HepG2 (cell line): ENCODE data around the gene AIF1.

ENCODE experiments used
- CHCHD3 ChIP-seq: sonication (generic); formaldehyde crosslinking; IDR thresholded peaks from 2 replicates; pipeline ENCODE4 v1.8.0; 2022; ENCODE audit warnings: mild to moderate bottlenecking, missing genetic modification reagents, moderate library complexity
- HCFC1 ChIP-seq: fragments of 150-350 bp; IDR thresholded peaks from 2 replicates; pipeline ENCODE4 v1.6.1; 2014; ENCODE audit warnings: low read depth, low read length
- KLF12 ChIP-seq: sonication (generic); formaldehyde crosslinking; IDR thresholded peaks from 2 replicates; pipeline ENCODE4 v1.4.0; 2020; ENCODE audit warnings: missing genetic modification reagents, borderline replicate concordance
- KLF15 ChIP-seq: sonication (generic); formaldehyde crosslinking; IDR thresholded peaks from 2 replicates; pipeline ENCODE4 v1.8.1; 2023; ENCODE audit warnings: borderline replicate concordance, mild to moderate bottlenecking, inconsistent platforms, missing genetic modification reagents, mixed read lengths
- MAFK ChIP-seq, 2 experiments: IDR thresholded peaks in 1 of 2; conservative IDR thresholded peaks in 1 of 2; 2 replicates each; pipeline ENCODE4 v1.6.1; 2011; ENCODE audit warnings: improper control_type of control experiment in 2 of 2, low read length in 2 of 2
- MAZ ChIP-seq, 2 experiments: sonication (generic) in 1 of 2; formaldehyde crosslinking in 1 of 2; IDR thresholded peaks; 2 replicates each; pipeline versions ENCODE4 v1.5.0 to v1.6.1; 2012 to 2020; ENCODE audit warnings: low read depth in 2 of 2, mild to moderate bottlenecking in 2 of 2, borderline replicate concordance in 1 of 2, improper control_type of control experiment in 1 of 2, low read length in 1 of 2, missing genetic modification reagents in 1 of 2, moderate library complexity in 1 of 2
- RAD21 ChIP-seq: fragments of 450-650 bp; formaldehyde crosslinking; IDR thresholded peaks from 2 replicates; pipeline ENCODE4 v1.5.0; 2020; ENCODE audit warnings: mild to moderate bottlenecking
- ZFP41 ChIP-seq: sonication (generic); formaldehyde crosslinking; IDR thresholded peaks from 2 replicates; pipeline ENCODE4 v1.4.0; 2020; ENCODE audit warnings: mild to moderate bottlenecking, missing genetic modification reagents, borderline replicate concordance
- ZFX ChIP-seq: sonication (generic); formaldehyde crosslinking; IDR thresholded peaks from 2 replicates; pipeline ENCODE4 v1.4.0; 2020; ENCODE audit warnings: mild to moderate bottlenecking, low read depth, missing genetic modification reagents, moderate library complexity
- TF ChIP-seq, protein P1 (sequence below): IDR thresholded peaks from 2 replicates; pipeline ENCODE4 v1.6.1; 2012; ENCODE audit warnings: low read length, improper control_type of control experiment
- TF ChIP-seq, protein P2 (sequence below), 2 experiments: IDR thresholded peaks; 2 replicates each; pipeline ENCODE4 v1.6.1; 2011 to 2012; ENCODE audit warnings: low read length in 2 of 2, borderline replicate concordance in 1 of 2, low read depth in 1 of 2, mild to moderate bottlenecking in 1 of 2, moderate library complexity in 1 of 2
- TF ChIP-seq, protein P3 (sequence below): sonication (generic); formaldehyde crosslinking; IDR thresholded peaks from 2 replicates; pipeline ENCODE4 v1.5.0; 2020; ENCODE audit warnings: mild to moderate bottlenecking, missing genetic modification reagents, moderate library complexity

DNA sequence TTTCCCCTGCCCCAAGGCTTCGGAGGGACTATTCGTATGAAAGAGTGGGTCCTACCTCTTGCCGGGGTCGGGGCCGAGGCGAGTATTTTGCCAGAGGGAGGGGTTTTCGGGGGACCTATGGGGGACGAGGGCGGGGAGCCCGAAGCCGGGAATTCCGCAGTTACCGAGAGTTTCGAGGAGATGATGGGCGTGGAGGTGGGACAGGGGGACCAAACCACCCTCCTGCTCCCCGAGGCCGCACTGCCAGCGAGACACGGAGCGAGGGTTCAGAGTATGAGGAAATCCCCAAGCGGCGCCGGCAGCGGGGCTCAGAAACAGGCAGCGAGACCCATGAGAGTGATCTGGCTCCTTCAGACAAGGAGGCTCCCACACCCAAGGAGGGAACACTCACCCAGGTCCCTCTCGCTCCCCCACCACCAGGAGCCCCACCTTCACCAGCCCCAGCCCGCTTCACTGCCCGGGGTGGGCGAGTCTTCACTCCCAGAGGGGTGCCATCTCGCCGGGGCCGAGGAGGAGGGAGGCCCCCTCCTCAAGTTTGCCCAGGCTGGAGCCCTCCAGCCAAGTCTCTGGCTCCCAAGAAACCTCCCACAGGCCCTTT, 16.7 kb downstream of the AIF1 start:
- no peak for TF ChIP-seq ZFP41 (CRISPR knock-in tag)
- no peak for TF ChIP-seq MAFK (conservative IDR thresholded peaks at IDR 0.05 in 1 of 2, IDR thresholded peaks at IDR 0.05 in 1 of 2; ENCODE audit: low read length in 2 of 2)
- TF ChIP-seq KLF12 (CRISPR knock-in tag) = no peak
- TF ChIP-seq ZFX (CRISPR knock-in tag) = no peak
- TF ChIP-seq HCFC1 = no peak
- no peak for TF ChIP-seq CHCHD3 (CRISPR knock-in tag)
- TF ChIP-seq, protein P1, sequence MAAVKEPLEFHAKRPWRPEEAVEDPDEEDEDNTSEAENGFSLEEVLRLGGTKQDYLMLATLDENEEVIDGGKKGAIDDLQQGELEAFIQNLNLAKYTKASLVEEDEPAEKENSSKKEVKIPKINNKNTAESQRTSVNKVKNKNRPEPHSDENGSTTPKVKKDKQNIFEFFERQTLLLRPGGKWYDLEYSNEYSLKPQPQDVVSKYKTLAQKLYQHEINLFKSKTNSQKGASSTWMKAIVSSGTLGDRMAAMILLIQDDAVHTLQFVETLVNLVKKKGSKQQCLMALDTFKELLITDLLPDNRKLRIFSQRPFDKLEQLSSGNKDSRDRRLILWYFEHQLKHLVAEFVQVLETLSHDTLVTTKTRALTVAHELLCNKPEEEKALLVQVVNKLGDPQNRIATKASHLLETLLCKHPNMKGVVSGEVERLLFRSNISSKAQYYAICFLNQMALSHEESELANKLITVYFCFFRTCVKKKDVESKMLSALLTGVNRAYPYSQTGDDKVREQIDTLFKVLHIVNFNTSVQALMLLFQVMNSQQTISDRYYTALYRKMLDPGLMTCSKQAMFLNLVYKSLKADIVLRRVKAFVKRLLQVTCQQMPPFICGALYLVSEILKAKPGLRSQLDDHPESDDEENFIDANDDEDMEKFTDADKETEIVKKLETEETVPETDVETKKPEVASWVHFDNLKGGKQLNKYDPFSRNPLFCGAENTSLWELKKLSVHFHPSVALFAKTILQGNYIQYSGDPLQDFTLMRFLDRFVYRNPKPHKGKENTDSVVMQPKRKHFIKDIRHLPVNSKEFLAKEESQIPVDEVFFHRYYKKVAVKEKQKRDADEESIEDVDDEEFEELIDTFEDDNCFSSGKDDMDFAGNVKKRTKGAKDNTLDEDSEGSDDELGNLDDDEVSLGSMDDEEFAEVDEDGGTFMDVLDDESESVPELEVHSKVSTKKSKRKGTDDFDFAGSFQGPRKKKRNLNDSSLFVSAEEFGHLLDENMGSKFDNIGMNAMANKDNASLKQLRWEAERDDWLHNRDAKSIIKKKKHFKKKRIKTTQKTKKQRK = no peak
- no peak for TF ChIP-seq MAZ (IDR thresholded peaks at IDR 0.05; ENCODE audit: borderline replicate concordance, low read depth, low read length)
- TF ChIP-seq MAZ (CRISPR knock-in tag; IDR thresholded peaks at IDR 0.05; ENCODE audit: low read depth) = no peak
- TF ChIP-seq RAD21 = no peak
- TF ChIP-seq, protein P2, sequence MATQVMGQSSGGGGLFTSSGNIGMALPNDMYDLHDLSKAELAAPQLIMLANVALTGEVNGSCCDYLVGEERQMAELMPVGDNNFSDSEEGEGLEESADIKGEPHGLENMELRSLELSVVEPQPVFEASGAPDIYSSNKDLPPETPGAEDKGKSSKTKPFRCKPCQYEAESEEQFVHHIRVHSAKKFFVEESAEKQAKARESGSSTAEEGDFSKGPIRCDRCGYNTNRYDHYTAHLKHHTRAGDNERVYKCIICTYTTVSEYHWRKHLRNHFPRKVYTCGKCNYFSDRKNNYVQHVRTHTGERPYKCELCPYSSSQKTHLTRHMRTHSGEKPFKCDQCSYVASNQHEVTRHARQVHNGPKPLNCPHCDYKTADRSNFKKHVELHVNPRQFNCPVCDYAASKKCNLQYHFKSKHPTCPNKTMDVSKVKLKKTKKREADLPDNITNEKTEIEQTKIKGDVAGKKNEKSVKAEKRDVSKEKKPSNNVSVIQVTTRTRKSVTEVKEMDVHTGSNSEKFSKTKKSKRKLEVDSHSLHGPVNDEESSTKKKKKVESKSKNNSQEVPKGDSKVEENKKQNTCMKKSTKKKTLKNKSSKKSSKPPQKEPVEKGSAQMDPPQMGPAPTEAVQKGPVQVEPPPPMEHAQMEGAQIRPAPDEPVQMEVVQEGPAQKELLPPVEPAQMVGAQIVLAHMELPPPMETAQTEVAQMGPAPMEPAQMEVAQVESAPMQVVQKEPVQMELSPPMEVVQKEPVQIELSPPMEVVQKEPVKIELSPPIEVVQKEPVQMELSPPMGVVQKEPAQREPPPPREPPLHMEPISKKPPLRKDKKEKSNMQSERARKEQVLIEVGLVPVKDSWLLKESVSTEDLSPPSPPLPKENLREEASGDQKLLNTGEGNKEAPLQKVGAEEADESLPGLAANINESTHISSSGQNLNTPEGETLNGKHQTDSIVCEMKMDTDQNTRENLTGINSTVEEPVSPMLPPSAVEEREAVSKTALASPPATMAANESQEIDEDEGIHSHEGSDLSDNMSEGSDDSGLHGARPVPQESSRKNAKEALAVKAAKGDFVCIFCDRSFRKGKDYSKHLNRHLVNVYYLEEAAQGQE (IDR thresholded peaks at IDR 0.05; ENCODE audit: borderline replicate concordance in 1 of 2, low read depth in 1 of 2, low read length in 2 of 2) = no peak
- TF ChIP-seq, protein P3, sequence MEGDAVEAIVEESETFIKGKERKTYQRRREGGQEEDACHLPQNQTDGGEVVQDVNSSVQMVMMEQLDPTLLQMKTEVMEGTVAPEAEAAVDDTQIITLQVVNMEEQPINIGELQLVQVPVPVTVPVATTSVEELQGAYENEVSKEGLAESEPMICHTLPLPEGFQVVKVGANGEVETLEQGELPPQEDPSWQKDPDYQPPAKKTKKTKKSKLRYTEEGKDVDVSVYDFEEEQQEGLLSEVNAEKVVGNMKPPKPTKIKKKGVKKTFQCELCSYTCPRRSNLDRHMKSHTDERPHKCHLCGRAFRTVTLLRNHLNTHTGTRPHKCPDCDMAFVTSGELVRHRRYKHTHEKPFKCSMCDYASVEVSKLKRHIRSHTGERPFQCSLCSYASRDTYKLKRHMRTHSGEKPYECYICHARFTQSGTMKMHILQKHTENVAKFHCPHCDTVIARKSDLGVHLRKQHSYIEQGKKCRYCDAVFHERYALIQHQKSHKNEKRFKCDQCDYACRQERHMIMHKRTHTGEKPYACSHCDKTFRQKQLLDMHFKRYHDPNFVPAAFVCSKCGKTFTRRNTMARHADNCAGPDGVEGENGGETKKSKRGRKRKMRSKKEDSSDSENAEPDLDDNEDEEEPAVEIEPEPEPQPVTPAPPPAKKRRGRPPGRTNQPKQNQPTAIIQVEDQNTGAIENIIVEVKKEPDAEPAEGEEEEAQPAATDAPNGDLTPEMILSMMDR = no peak
- TF ChIP-seq KLF15 (CRISPR knock-in tag) = no peak
